ENCODE results near the gene GSTP1. TPM values are rescaled to one million over a fixed set of nuclear protein-coding genes. Genes with fewer than 3 reads are reported as not detected.

Gene GSTP1
- total RNA-seq, 1 experiment from 2014 or later = 893 TPM

GRCh38 chr11:67632982-67633755 lies 49.6 kb downstream of the GSTP1 start:
- BruUV-seq (replicated peaks) = no TSS peak
- intact Hi-C loops (cut with micrococcal nuclease) = loop anchor here (10.0 kb wide), 1 partner anchor 82 kb away; no protein-coding TSS in a partner anchor
- ChIA-PET RAD21 (ENCODE audit: low non-redundant PET in 1 of 2, low total read pairs in 2 of 2, uncharacterized antibody in 2 of 2, unreplicated experiment in 2 of 2) (no interaction called here), CTCF (no interaction called here), POLR2A (no interaction called here)
- Histone ChIP-seq H3K9me2 (ENCODE audit: insufficient read depth) (no peaks in the 10 kb centered on the region), H3K4me1 (ENCODE audit: control insufficient read depth in 1 of 2, insufficient read depth in 2 of 2, low read length in 2 of 2) (peaks cover 5 to 25% of the 10 kb centered on the region in 2 experiments; a peak in 3 of 4 replicates), H2AFZ (ENCODE audit: low read depth, low read length, poor library complexity, severe bottlenecking) (no peak overlapping the region), H3K9ac (ENCODE audit: low read length) (no peak overlapping the region), H3K79me2 (ENCODE audit: insufficient read depth, low read length) (no peaks in the 10 kb centered on the region), H3K36me3 (ENCODE audit: control insufficient read depth in 1 of 2, insufficient read depth in 2 of 2, low read length in 2 of 2) (no peaks in the 10 kb centered on the region), H4K20me1 (ENCODE audit: insufficient read depth) (no peaks in the 10 kb centered on the region), H3K4me2 (ENCODE audit: low read length) (no peak overlapping the region), H3K27ac (ENCODE audit: low read depth, low read length) (no peak overlapping the region), H3K27me3 (ENCODE audit: insufficient read depth, low read length) (no peaks in the 10 kb centered on the region), H3K4me3 (replicated peaks in 1 of 2; ENCODE audit: low read depth in 1 of 2, low read length in 2 of 2) (no peak overlapping the region), H3K9me3 (ENCODE audit: control insufficient read depth in 1 of 2, insufficient read depth in 1 of 2, low read depth in 1 of 2, low read length in 2 of 2) (no peaks in the 10 kb centered on the region)
- ATAC-seq (no peak), DNase-seq (ENCODE audit: low read depth, low spot score) (no peak)
- TF ChIP-seq FOSL1 (IDR thresholded peaks at IDR 0.05; ENCODE audit: low read depth) = no peak
- no peak for TF ChIP-seq RAD21 (IDR thresholded peaks at IDR 0.05; ENCODE audit: low read depth)
- TF ChIP-seq ZNF274 (IDR thresholded peaks at IDR 0.05; ENCODE audit: low read depth, low read length) = no peak
- no peak for TF ChIP-seq CEBPB (IDR thresholded peaks at IDR 0.05; ENCODE audit: low read depth)

DNA sequence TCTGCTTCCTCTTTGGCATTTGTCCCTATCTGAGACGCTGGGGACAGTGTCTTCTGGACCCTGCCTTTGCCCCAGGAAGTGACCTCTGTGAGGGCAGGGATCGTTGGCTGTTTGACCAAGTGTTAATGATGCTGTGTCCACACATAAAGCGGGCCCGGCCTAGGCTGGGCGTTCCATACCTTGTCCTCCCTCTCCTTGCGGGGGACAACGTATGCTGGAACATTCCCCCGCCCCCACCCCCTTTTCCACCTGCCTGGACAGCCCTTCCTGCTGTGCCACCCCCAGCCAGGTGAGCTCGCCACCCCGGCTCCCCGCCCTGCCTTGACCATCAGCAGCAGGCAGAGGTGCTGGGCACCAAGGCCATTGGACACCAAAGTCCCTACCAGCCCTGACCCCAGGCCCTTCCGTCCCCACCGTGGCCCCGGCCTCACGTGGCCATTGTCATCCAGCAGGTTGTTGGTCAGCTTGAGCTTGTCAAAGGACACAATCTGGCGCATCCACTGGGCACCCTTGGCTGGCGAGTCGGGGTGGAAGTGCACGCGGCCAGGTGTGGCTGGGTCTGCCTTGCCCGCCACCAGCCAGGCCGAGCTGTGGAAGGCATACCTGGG lies 50.2 kb downstream of the GSTP1 start:
- RAD21 ChIA-PET (ENCODE audit: low non-redundant PET in 1 of 2, low total read pairs in 2 of 2, uncharacterized antibody in 2 of 2, unreplicated experiment in 2 of 2) = no interaction called here
- POLR2A ChIA-PET = no interaction called here
- peaks cover 5 to 21% of the 10 kb centered on the region in 2 experiments; a peak in 3 of 4 replicates for H3K4me1 ChIP-seq (ENCODE audit: control insufficient read depth in 1 of 2, insufficient read depth in 2 of 2, low read length in 2 of 2)
- intact Hi-C loops (cut with micrococcal nuclease) = loop anchor here (10.0 kb wide), 1 partner anchor 81 kb away; no protein-coding TSS in a partner anchor
- H3K36me3 ChIP-seq (ENCODE audit: control insufficient read depth in 1 of 2, insufficient read depth in 2 of 2, low read length in 2 of 2) = no peaks in the 10 kb centered on the region
- no peaks in the 10 kb centered on the region for H3K79me2 ChIP-seq (ENCODE audit: insufficient read depth, low read length)
- BruUV-seq (replicated peaks) = no TSS peak
- H3K4me2 ChIP-seq (ENCODE audit: low read length) = no peak overlapping the region
- CTCF ChIA-PET = no interaction called here
- ATAC-seq = no peak
- no peaks in the 10 kb centered on the region for H3K9me3 ChIP-seq (ENCODE audit: control insufficient read depth in 1 of 2, insufficient read depth in 1 of 2, low read depth in 1 of 2, low read length in 2 of 2)
- TF ChIP-seq EZH2phosphoT487 (IDR thresholded peaks at IDR 0.05; ENCODE audit: borderline replicate concordance) (no peak), ELF1 (IDR thresholded peaks at IDR 0.05; ENCODE audit: borderline replicate concordance, low read depth) (no peak), EZH2 (IDR thresholded peaks at IDR 0.05) (no peak), CTCF (IDR thresholded peaks at IDR 0.05 in 2 of 3, conservative IDR thresholded peaks at IDR 0.05 in 1 of 3; ENCODE audit: borderline replicate concordance in 1 of 3, insufficient read depth in 1 of 3, low read depth in 2 of 3, low read length in 2 of 3) (no peak)
- TF ChIP-seq, protein P1, sequence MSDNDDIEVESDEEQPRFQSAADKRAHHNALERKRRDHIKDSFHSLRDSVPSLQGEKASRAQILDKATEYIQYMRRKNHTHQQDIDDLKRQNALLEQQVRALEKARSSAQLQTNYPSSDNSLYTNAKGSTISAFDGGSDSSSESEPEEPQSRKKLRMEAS (IDR thresholded peaks at IDR 0.05) = no peak
- no peak overlapping the region for H3K27ac ChIP-seq (ENCODE audit: low read depth, low read length)
- H3K27me3 ChIP-seq (ENCODE audit: insufficient read depth, low read length) = no peaks in the 10 kb centered on the region
- no peaks in the 10 kb centered on the region for H4K20me1 ChIP-seq (ENCODE audit: insufficient read depth)
- no peak overlapping the region for H3K9ac ChIP-seq (ENCODE audit: low read length)
- no peak overlapping the region for H3K4me3 ChIP-seq (replicated peaks in 1 of 2; ENCODE audit: low read depth in 1 of 2, low read length in 2 of 2)
- no peaks in the 10 kb centered on the region for H3K9me2 ChIP-seq (ENCODE audit: insufficient read depth)
- no peak overlapping the region for H2AFZ ChIP-seq (ENCODE audit: low read depth, low read length, poor library complexity, severe bottlenecking)
- DNase-seq (ENCODE audit: low read depth, low spot score) = no peak

Measured in HCT116 (cell line).